AG04450 (cell line): ENCODE measurements around the gene BTBD3. TPM values are rescaled to one million over a fixed set of nuclear protein-coding genes. Genes with fewer than 3 reads are reported as not detected.

Source experiments
- CTCF ChIA-PET: fragments of 300-600, 350-600 bp; formaldehyde crosslinking; extraction: SDS; loops from one replicate; lab custom pipeline; 2022; ENCODE audit warnings: antibody characterized with exemption, inconsistent platforms; lab: Charles Lee
- POLR2A ChIA-PET: fragments of 350-600 bp; formaldehyde crosslinking; extraction: SDS; loops from one replicate; lab custom pipeline; 2021; ENCODE audit warnings: antibody characterized with exemption, inconsistent platforms; lab: Yijun Ruan, JAX
- DNase-seq: peaks from one replicate; pipeline ENCODE4 v3.0.0-alpha.2; 2011; ENCODE audit warnings: low read depth, low spot score
- H3K27ac ChIP-seq: one replicate; pipeline ENCODE4 v1.5.1; 2012; ENCODE audit warnings: low read depth, low read length, control low read depth
- H3K27me3 ChIP-seq: one replicate; pipeline ENCODE4 v1.6.0; 2012; ENCODE audit warnings: low read length; ENCODE audit not compliant: control insufficient read depth, insufficient read depth
- H3K4me3 ChIP-seq: 2 replicates; pipeline ENCODE4 v1.5.1; 2011; ENCODE audit warnings: mild to moderate bottlenecking, low read depth, low read length, control low read depth
- H3K9me3 ChIP-seq: 2 replicates; pipeline ENCODE4 v1.5.1; 2012; ENCODE audit warnings: low read length; ENCODE audit not compliant: control insufficient read depth, insufficient read depth
- polyA plus RNA-seq: library from polyadenylated mRNA; depleted of rRNA; stranded (reverse); fragments of >200 nt; gene quantifications from 2 replicates; pipeline ENCODE4 v1.2.3, GENCODE V29; 2011
- TF ChIP-seq, protein P1 (sequence below): IDR thresholded peaks from 2 replicates; pipeline ENCODE4 v1.5.1; 2011; ENCODE audit warnings: low read depth, low read length, control low read depth, inconsistent platforms

Gene BTBD3
- polyA plus RNA-seq, 1 experiment, result 55.5 TPM

DNA sequence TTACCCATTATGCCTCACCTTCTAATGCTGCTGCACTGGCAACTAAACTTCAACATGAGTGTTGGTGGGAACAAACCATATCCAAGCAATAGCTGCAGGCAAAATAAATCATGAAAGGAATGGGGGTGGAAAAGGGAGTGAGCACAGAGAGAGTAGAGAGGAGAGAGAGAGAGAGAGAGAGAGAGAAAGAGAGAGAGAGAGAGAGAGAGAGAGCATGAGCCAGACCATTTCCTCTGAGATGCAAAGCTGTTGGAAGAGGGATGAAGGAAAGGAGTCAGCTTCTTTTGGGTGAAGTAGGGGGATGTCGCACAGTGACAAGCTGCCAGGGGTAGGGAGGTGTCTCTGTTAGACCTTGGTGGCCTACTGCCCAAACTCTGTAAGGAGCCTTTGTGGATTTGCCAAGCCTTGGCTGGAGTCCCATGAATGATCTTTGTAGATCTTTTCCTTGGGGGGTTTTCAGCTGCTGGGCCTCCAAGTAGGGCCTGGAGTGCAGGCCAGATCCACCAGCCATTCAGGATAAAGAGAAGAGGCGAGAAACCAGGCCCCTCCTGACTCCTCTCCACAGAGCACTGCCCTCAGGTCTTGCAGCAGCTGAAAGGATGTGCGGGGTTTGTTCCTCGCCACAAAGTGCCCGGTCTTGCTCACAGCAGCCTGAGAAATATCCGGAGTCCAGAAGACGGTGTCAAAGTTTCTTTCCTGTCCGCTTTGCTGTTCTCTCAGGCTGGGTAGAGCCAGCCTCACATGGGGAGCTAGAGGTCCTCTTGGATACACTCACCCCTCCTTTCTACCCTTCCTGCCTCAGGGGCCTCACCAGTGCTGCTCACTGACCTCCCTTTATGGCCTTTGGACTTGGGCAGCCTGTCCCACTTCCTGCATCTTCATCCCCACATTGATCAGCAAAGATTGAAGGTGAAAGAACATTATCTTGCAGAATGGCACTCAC lies 17.8 kb downstream of the BTBD3 start:
- Histone ChIP-seq H3K4me3 (no peak overlapping the region), H3K27ac (no peak overlapping the region), H3K9me3 (no peaks in the 10 kb centered on the region), H3K27me3 (no peaks in the 10 kb centered on the region)
- CTCF ChIA-PET, result interaction anchor here (0.5 kb wide), 1 partner anchor 258 kb away, joined by 3 read pairs; no protein-coding TSS in a partner anchor
- POLR2A ChIA-PET, result no interaction called here
- TF ChIP-seq, protein P1, sequence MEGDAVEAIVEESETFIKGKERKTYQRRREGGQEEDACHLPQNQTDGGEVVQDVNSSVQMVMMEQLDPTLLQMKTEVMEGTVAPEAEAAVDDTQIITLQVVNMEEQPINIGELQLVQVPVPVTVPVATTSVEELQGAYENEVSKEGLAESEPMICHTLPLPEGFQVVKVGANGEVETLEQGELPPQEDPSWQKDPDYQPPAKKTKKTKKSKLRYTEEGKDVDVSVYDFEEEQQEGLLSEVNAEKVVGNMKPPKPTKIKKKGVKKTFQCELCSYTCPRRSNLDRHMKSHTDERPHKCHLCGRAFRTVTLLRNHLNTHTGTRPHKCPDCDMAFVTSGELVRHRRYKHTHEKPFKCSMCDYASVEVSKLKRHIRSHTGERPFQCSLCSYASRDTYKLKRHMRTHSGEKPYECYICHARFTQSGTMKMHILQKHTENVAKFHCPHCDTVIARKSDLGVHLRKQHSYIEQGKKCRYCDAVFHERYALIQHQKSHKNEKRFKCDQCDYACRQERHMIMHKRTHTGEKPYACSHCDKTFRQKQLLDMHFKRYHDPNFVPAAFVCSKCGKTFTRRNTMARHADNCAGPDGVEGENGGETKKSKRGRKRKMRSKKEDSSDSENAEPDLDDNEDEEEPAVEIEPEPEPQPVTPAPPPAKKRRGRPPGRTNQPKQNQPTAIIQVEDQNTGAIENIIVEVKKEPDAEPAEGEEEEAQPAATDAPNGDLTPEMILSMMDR, result no peak
- DNase-seq, result no peak

DNA sequence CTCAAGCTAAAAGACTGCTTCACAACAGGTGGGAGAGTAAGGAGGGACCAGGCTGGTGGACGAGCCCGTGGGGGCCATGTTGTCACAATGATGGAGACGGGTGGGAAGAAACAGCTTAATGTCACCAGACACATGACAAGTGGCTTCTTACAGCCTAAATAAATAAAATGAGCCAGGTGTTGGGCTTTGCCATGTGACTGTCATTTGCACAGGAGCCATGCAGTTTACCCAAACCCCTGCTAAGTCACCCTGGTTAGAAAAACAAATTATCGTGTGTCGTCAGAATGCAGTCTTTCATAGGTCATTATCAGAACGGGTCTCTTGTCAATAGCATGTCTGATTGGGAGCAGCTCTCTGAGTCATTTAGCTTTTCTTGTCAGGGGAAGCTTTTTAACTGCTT lies 18.5 kb downstream of the BTBD3 start:
- ChIA-PET POLR2A (no interaction called here), CTCF (no interaction called here)
- Histone ChIP-seq H3K27ac (no peak overlapping the region), H3K4me3 (no peak overlapping the region), H3K27me3 (no peaks in the 10 kb centered on the region), H3K9me3 (no peaks in the 10 kb centered on the region)
- DNase-seq, result no peak
- TF ChIP-seq, protein P1, result no peak

DNA sequence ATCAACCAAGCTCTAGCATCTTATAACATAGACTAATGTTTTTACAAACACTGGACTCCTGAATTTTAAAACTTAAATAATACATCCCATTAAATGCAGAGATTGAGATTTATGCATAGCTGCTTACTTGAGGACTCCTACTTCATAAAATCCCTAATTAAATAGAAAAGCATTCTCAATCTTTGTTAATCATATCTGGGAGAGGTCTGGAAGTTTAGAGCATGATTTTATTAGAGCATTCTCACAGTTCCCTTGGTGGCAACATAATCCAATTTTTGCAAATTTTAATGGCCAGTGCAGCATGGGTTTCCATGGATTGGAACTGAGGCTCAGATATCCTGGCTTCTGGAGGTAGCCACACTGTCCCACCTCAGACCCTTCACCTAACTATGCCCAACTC lies 19.5 kb downstream of the BTBD3 start:
- TF ChIP-seq, protein P1, result no peak
- no peak overlapping the region for H3K4me3 ChIP-seq
- H3K27ac ChIP-seq, result no peak overlapping the region
- ChIA-PET CTCF (no interaction called here), POLR2A (no interaction called here)
- H3K9me3 ChIP-seq, result no peaks in the 10 kb centered on the region
- no peaks in the 10 kb centered on the region for H3K27me3 ChIP-seq
- DNase-seq, result no peak

DNA sequence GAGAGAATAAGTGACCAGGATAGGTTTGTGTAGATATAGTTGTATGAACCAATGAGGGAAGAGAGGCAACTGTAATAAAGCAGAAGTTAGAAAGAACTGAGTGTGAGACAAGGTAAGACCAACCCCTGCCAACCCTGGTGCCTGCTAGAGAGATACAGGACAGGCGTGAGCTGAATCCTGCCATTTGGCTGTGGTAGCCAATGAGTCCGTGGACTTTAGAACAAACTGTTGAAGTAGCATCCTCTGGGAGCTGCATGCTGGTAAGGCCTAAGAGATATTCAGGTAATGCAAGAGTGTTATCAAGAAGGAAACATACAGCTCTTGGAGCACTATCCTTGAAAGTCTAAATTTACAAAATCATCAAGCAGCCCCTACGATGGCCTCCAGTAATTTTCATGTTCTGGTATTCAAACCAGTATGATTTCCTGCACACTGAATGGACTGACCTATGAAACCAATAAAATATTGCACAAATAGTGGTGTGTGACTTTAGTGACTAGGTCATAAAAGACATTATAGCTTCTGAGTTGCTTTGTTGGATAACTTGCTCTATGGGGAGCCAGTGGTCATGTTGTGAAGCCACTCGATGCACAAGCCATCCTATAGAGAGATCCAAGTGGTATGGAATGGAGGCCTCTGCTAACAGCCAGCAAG lies 24.0 kb downstream of the BTBD3 start:
- TF ChIP-seq, protein P1, result no peak
- no peaks in the 10 kb centered on the region for H3K27me3 ChIP-seq
- H3K4me3 ChIP-seq, result no peak overlapping the region
- DNase-seq, result no peak
- H3K9me3 ChIP-seq, result no peaks in the 10 kb centered on the region
- no peak overlapping the region for H3K27ac ChIP-seq
- ChIA-PET POLR2A (no interaction called here), CTCF (no interaction called here)

DNA sequence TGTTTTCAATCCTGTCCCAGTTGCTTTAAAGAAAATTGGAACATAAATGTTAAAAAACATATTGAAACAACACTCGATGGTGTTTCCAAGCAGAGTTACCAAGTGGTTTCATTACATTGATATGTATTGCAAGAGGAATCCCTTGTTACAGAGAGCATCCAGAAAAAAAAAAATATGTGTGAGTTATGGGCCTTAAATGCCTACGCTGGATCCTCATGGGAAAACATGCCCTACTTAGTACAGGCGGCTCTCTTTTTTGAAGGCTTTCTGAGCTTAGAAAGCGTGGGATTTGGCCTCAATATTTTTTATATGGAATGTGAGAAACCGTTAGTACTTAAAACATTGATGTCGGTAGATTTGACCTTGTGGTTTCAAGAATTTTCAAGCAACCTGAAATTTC lies 26.1 kb downstream of the BTBD3 start:
- ChIA-PET CTCF (no interaction called here), POLR2A (no interaction called here)
- no peaks in the 10 kb centered on the region for H3K27me3 ChIP-seq
- DNase-seq, result no peak
- TF ChIP-seq, protein P1, result no peak
- H3K27ac ChIP-seq, result no peak overlapping the region
- no peaks in the 10 kb centered on the region for H3K9me3 ChIP-seq
- no peak overlapping the region for H3K4me3 ChIP-seq
